Fibroblast of villous mesenchyme (primary cell): Measurements from ENCODE around the gene RPL39. TPM values are rescaled to one million over a fixed set of nuclear protein-coding genes. Genes with fewer than 3 reads are reported as not detected.
"Not testable (repeated sequence)": the region's sequence is repeated elsewhere in the genome, so short reads cannot be mapped to it uniquely, and the experiment has no call there.

Experiments
- DNase-seq: peaks from one replicate; pipeline ENCODE4 v3.0.0-alpha.2; 2010; ENCODE audit warnings: low read depth
- H3K4me3 ChIP-seq: 2 replicates; pipeline ENCODE4 v1.5.1; 2011; ENCODE audit warnings: low read depth, mild to moderate bottlenecking, low read length
- total RNA-seq: library from RNA; depleted of rRNA; stranded (reverse); fragments of >200 nt; gene quantifications from 2 replicates; pipeline ENCODE4 v1.2.3, GENCODE V29; 2012
- TF ChIP-seq, protein P1 (sequence below): IDR thresholded peaks from 2 replicates; pipeline ENCODE4 v1.5.1; 2012; ENCODE audit warnings: low read depth, mild to moderate bottlenecking, low read length; ENCODE audit not compliant: insufficient read depth

The RPL39 gene
- total RNA-seq, 1 donor = 1,300 TPM

DNA sequence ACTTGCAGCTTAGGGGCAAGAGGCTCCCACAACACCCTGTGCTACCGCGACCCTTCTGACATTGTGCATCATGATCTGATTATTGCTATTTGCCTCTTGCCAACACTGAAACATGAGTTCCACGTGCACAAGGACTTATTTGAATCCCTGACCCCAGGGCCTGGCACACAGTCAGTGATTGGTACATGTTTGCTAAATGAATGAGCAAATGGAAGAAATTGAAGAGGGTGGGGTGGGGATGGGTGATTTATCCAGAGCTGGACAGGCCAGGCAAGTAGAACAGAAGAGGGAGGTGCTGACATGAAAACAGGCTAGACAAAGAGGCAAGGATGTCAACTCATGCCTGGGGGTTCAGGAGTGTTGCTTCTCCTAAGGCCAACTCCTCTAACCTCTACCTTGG lies 24.9 kb upstream of the RPL39 start:
- no peak for DNase-seq
- H3K4me3 ChIP-seq = no peak overlapping the region
- TF ChIP-seq, protein P1, sequence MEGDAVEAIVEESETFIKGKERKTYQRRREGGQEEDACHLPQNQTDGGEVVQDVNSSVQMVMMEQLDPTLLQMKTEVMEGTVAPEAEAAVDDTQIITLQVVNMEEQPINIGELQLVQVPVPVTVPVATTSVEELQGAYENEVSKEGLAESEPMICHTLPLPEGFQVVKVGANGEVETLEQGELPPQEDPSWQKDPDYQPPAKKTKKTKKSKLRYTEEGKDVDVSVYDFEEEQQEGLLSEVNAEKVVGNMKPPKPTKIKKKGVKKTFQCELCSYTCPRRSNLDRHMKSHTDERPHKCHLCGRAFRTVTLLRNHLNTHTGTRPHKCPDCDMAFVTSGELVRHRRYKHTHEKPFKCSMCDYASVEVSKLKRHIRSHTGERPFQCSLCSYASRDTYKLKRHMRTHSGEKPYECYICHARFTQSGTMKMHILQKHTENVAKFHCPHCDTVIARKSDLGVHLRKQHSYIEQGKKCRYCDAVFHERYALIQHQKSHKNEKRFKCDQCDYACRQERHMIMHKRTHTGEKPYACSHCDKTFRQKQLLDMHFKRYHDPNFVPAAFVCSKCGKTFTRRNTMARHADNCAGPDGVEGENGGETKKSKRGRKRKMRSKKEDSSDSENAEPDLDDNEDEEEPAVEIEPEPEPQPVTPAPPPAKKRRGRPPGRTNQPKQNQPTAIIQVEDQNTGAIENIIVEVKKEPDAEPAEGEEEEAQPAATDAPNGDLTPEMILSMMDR = no peak

- peak; percentile 81 for DNase-seq
- H3K4me3 ChIP-seq = no peak overlapping the region
- TF ChIP-seq, protein P1 = no peak
Observed at GRCh38 chrX:119809185-119809666, 17.8 kb upstream of the RPL39 start.

- H3K4me3 ChIP-seq, DNase-seq: not testable (repeated sequence)
Observed at GRCh38 chrX:119808461-119808860, 17.0 kb upstream of the RPL39 start.

DNA sequence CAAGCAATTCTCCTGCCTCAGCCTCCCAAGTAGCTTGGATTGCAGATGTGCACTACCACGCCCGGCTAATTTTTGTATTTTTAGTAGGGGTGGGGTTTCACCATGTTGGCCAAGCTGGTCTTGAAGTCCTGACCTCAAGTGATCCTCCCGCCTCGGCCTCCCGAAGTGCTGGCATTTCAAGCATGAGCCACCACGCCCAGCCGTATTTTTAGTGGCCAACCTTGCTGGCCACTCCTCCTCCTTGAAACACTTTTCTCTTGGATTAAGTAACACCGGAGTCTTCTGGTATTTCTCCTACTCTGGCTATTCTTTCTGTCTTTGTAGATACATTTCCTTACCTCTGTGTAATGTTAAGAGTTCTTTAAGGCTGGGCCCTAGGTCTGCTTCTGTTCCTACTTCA lies 11.1 kb upstream of the RPL39 start:
- no peak for DNase-seq
- H3K4me3 ChIP-seq = no peak overlapping the region
- TF ChIP-seq, protein P1 = no peak

DNA sequence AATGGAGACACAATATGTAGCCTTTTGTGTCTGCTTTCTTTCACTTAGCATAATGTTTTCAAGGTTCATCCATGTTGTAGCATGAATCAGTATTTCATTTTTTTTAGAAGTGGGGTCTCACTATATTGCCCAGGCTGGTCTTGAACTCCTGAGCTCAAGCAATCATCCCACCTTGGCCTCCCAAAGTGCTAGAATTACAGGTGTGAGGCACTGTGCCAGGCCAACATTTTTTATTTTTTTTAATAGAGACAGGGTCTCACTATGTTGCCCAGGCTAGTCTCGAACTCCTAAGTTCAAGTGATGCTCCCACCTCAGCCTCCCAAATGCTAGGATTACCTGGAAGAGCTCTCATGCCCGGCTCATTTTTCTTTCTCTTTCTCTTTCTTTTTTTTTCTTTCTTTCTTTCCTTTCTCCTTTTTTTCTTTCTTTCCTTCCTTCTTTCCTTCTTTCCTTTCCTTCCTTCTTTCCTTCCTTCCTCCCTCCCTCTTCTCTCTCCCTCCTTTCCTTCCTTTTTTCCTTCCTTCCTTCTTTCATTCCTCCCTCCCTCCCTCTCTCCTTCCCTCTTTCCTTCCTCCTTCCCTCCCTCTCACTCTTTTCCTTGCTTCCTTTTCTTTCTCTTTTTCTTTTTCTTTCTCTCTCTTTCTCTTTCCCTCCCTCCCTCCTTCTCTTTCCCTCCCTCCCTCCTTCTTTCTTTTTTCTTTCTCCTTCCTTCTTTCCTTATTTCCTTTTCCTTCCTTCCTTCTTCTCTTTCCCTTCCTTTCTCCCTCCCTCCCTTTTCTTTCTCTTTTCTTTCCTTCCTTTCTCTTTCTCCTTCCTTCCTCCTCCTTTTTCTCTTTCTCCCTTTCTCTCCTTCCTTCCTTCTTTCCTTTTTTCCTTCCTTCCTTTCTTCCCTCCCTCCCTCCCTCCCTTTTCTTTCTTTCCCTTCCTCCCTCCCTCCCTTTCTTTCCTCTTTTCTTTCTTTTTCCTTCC lies 10.1 kb upstream of the RPL39 start:
- no peak overlapping the region for H3K4me3 ChIP-seq
- TF ChIP-seq, protein P1 = no peak
- DNase-seq = no peak

DNA sequence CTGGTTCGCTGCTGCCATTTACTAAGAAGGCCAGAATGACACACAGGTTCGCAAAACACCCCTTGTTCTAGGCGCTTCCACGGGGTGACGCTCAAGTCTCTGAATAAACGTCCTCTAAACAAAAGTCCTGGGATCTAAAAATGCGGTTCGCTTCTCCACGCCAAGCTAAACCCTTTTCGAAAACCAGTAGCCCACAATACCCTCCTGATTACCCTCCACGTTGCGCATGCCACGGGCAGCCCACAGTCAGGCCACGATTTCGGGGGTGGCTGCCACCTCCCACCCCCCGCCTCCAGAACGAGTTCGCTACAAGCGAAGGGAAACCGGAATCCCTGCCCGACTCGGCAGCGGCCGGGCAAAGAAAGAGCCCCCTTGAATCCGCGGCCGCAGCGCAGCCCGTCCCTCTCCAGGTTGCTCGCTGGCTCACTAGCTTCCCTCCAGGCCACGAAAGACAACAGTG lies 423 bp downstream of the RPL39 start:
- TF ChIP-seq, protein P1 = peak; percentile 11
- peak; percentile 52 for DNase-seq

GRCh38 chrX:119784747-119785446 lies 6.5 kb downstream of the RPL39 start:
- TF ChIP-seq, protein P1 = peak; percentile 57
- no peak for DNase-seq
- H3K4me3 ChIP-seq = no peak overlapping the region

More for the DNA sequence above, 423 bp downstream of the RPL39 start:
- H3K4me3 ChIP-seq = peak overlapping the region; percentile 81
